T-helper 1 cell (primary cell): ENCODE data around the gene GTPBP8.
"Not testable (repeated sequence)": the region's sequence is repeated elsewhere in the genome, so short reads cannot be mapped to it uniquely, and the experiment has no call there.

ENCODE experiments used
- DNase-seq, 5 donors: peaks; one replicate each; pipeline ENCODE4 v3.0.0-alpha.2; 2012 to 2020

The GTPBP8 gene

GRCh38 chr3:113002037-113002436, 11.3 kb downstream of the GTPBP8 start:
- no peak for DNase-seq

- DNase-seq, result peak in 2 of 5 donors; percentile 17 to 75
Observed at GRCh38 chr3:113002679-113003078, 11.9 kb downstream of the GTPBP8 start.

GRCh38 chr3:113005611-113006010, 14.8 kb downstream of the GTPBP8 start:
- DNase-seq, result peak in 1 of 5 donors; percentile 67

GRCh38 chr3:113006359-113007056, 15.7 kb downstream of the GTPBP8 start:
- DNase-seq, result no peak

- DNase-seq, result no peak
Observed at GRCh38 chr3:113008117-113008516, 17.3 kb downstream of the GTPBP8 start.

- no peak for DNase-seq
Observed at GRCh38 chr3:113013593-113013992, 22.8 kb downstream of the GTPBP8 start.

GRCh38 chr3:113018536-113019181, 27.9 kb downstream of the GTPBP8 start:
- peak in 1 of 5 donors; percentile 37 for DNase-seq

- DNase-seq, result peak; percentile 70 to 92 (median 76)
Observed at GRCh38 chr3:113019182-113020137, 28.7 kb downstream of the GTPBP8 start.

GRCh38 chr3:113021471-113021870, 30.7 kb downstream of the GTPBP8 start:
- DNase-seq, result no peak

GRCh38 chr3:113034011-113034410, 43.2 kb downstream of the GTPBP8 start:
- DNase-seq, result no peak

GRCh38 chr3:113035387-113035982, 44.7 kb downstream of the GTPBP8 start:
- DNase-seq, result peak in 3 of 5 donors; percentile 2 to 34 (median 20)

GRCh38 chr3:113038328-113038727, 47.5 kb downstream of the GTPBP8 start:
- no peak for DNase-seq

GRCh38 chr3:113039546-113039945, 48.8 kb downstream of the GTPBP8 start:
- no peak for DNase-seq

- no peak for DNase-seq
Observed at GRCh38 chr3:113040231-113040630, 49.4 kb downstream of the GTPBP8 start.

- DNase-seq, result no peak
Observed at GRCh38 chr3:113043686-113044085, 52.9 kb downstream of the GTPBP8 start.

- not testable (repeated sequence) for DNase-seq
Observed at GRCh38 chr3:113046186-113046965, 55.6 kb downstream of the GTPBP8 start.

- peak; percentile 52 to 82 (median 77) for DNase-seq
Observed at GRCh38 chr3:113051302-113051711, 60.5 kb downstream of the GTPBP8 start.
